DND-41 (cell line): ENCODE data around the gene IQGAP2.
"Not testable (repeated sequence)": the region's sequence is repeated elsewhere in the genome, so short reads cannot be mapped to it uniquely, and the experiment has no call there.

Experiments used
- EZH2 ChIP-seq: IDR thresholded peaks from 3 replicates; pipeline ENCODE4 v1.6.1; 2012; ENCODE audit warnings: borderline replicate concordance, low read depth, mild to moderate bottlenecking, moderate library complexity, low read length, inconsistent platforms; ENCODE audit not compliant: severe bottlenecking
- TF ChIP-seq, protein P1 (sequence below): IDR thresholded peaks from 2 replicates; pipeline ENCODE4 v1.5.1; 2012; ENCODE audit warnings: borderline replicate concordance, low read length, moderate library complexity, mild to moderate bottlenecking; ENCODE audit not compliant: poor library complexity, severe bottlenecking; ENCODE audit errors: extremely low read depth

DNA sequence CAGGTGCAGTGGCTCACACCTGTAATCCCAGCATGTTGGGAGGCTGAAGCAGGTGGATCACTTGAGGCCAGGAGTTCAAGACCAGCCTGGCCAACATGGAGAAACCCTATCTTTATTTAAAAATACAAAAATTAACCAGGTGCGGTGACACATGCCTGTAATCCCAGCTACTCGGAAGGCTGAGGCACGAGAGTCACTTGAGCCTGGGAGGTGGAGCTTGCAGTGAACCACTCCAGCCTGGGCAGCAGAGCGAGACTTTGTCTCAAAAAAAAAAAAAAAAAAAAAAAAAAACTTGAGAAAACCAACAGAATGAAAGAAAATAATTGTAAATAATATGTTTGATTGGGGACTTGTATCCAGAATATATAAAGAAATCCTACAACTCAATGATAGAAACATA is 277.7 kb downstream of the IQGAP2 start:
- TF ChIP-seq, protein P1, sequence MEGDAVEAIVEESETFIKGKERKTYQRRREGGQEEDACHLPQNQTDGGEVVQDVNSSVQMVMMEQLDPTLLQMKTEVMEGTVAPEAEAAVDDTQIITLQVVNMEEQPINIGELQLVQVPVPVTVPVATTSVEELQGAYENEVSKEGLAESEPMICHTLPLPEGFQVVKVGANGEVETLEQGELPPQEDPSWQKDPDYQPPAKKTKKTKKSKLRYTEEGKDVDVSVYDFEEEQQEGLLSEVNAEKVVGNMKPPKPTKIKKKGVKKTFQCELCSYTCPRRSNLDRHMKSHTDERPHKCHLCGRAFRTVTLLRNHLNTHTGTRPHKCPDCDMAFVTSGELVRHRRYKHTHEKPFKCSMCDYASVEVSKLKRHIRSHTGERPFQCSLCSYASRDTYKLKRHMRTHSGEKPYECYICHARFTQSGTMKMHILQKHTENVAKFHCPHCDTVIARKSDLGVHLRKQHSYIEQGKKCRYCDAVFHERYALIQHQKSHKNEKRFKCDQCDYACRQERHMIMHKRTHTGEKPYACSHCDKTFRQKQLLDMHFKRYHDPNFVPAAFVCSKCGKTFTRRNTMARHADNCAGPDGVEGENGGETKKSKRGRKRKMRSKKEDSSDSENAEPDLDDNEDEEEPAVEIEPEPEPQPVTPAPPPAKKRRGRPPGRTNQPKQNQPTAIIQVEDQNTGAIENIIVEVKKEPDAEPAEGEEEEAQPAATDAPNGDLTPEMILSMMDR, result not testable (repeated sequence)
- TF ChIP-seq EZH2, result not testable (repeated sequence)
